ENCODE data around the gene MT1E.

Gene MT1E

GRCh38 chr16:56600398-56600999 lies 25.1 kb upstream of the MT1E start:
- Histone ChIP-seq H3K79me1 (replicated peaks; ENCODE audit: low read length, poor library complexity, severe bottlenecking) (peaks cover 4% of the 10 kb centered on the region), H2BK120ac (ENCODE audit: low read depth, low read length) (no peak overlapping the region), H2BK15ac (ENCODE audit: low read depth, poor library complexity, severe bottlenecking) (no peak overlapping the region), H4K8ac (ENCODE audit: low read length) (no peak overlapping the region), H3K27me3 (ENCODE audit: control insufficient read depth in 1 of 2, insufficient read depth in 1 of 2, low read length in 2 of 2) (peaks cover 0 to 3% of the 10 kb centered on the region in 2 experiments), H3K18ac (ENCODE audit: low read depth in 1 of 2, low read length in 2 of 2) (no peak overlapping the region), H3K4me1 (ENCODE audit: control insufficient read depth, insufficient read depth, low read depth, low read length) (peaks cover 2% of the 10 kb centered on the region), H3K27ac (ENCODE audit: low read length, poor library complexity, severe bottlenecking) (no peak overlapping the region), H3K4ac (ENCODE audit: low read depth in 1 of 2, low read length in 2 of 2) (no peak overlapping the region), H3K4me3 (ENCODE audit: insufficient read depth in 1 of 2, low read depth in 1 of 2, low read length in 2 of 2) (no peak overlapping the region), H2AFZ (ENCODE audit: low read depth, low read length) (no peak overlapping the region), H3K4me2 (ENCODE audit: low read length, poor library complexity, severe bottlenecking) (no peak overlapping the region), H3K9ac (ENCODE audit: low read length) (no peak overlapping the region), H2AK5ac (ENCODE audit: low read length, severe bottlenecking) (no peak overlapping the region), H3K9me3 (ENCODE audit: control insufficient read depth, low read length) (peaks cover 3% of the 10 kb centered on the region), H3K23ac (ENCODE audit: low read length in 2 of 2) (no peak overlapping the region), H3K14ac (ENCODE audit: low read length in 2 of 2) (no peak overlapping the region), H4K91ac (ENCODE audit: low read length) (no peak overlapping the region), H3K36me3 (ENCODE audit: control insufficient read depth in 1 of 2, insufficient read depth in 2 of 2, low read depth in 1 of 2, low read length in 2 of 2) (no peaks in the 10 kb centered on the region), H2BK5ac (ENCODE audit: low read depth, low read length, poor library complexity, severe bottlenecking) (no peak overlapping the region), H2BK12ac (ENCODE audit: low read length in 2 of 2) (no peak overlapping the region)
- peak; percentile 59 for DNase-seq
- WGBS, result 42% methylated on average over 8 of the region's 8 CpGs

DNA sequence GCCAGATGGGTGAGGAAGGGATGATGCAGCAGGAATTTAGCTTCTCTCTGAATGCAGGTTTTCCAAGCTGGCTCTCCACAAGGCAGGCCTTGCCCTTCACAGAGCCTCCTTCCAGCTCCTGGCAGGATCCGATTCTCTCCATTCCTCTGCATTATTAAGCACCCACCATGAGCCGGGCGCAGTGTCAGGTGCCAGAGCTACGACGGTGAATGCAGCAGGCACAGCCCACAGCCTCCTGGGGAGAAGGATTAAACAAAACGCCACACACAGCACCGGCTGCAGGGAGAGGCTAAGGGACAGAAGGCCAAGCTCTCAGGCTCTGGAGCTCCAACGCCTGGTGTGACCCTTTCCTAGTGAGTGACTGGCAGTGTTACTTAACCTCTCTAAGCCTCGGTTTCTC lies 24.3 kb upstream of the MT1E start:
- Histone ChIP-seq H3K4me3 (ENCODE audit: insufficient read depth in 1 of 2, low read depth in 1 of 2, low read length in 2 of 2) (no peak overlapping the region), H3K27ac (ENCODE audit: low read length, poor library complexity, severe bottlenecking) (no peak overlapping the region), H4K91ac (ENCODE audit: low read length) (no peak overlapping the region), H2BK12ac (ENCODE audit: low read length in 2 of 2) (no peak overlapping the region), H2AFZ (ENCODE audit: low read depth, low read length) (peak overlapping the region; percentile 46), H2BK15ac (ENCODE audit: low read depth, poor library complexity, severe bottlenecking) (no peak overlapping the region), H3K9ac (ENCODE audit: low read length) (no peak overlapping the region), H2BK5ac (ENCODE audit: low read depth, low read length, poor library complexity, severe bottlenecking) (no peak overlapping the region), H3K18ac (ENCODE audit: low read depth in 1 of 2, low read length in 2 of 2) (no peak overlapping the region), H3K23ac (ENCODE audit: low read length in 2 of 2) (peak overlapping the region in 1 of 2 experiments; percentile 67), H2BK120ac (ENCODE audit: low read depth, low read length) (no peak overlapping the region), H3K4me2 (ENCODE audit: low read length, poor library complexity, severe bottlenecking) (no peak overlapping the region), H3K27me3 (ENCODE audit: control insufficient read depth in 1 of 2, insufficient read depth in 1 of 2, low read length in 2 of 2) (peaks cover 0 to 3% of the 10 kb centered on the region in 2 experiments), H4K8ac (ENCODE audit: low read length) (no peak overlapping the region), H3K36me3 (ENCODE audit: control insufficient read depth in 1 of 2, insufficient read depth in 2 of 2, low read depth in 1 of 2, low read length in 2 of 2) (no peaks in the 10 kb centered on the region), H3K9me3 (ENCODE audit: control insufficient read depth, low read length) (peaks cover 3% of the 10 kb centered on the region), H2AK5ac (ENCODE audit: low read length, severe bottlenecking) (no peak overlapping the region), H3K14ac (ENCODE audit: low read length in 2 of 2) (no peak overlapping the region), H3K79me1 (replicated peaks; ENCODE audit: low read length, poor library complexity, severe bottlenecking) (peaks cover 4% of the 10 kb centered on the region), H3K4ac (ENCODE audit: low read depth in 1 of 2, low read length in 2 of 2) (no peak overlapping the region), H3K4me1 (ENCODE audit: control insufficient read depth, insufficient read depth, low read depth, low read length) (peaks cover 5% of the 10 kb centered on the region)
- no peak for DNase-seq
- WGBS, result 54% methylated on average over 9 of the region's 9 CpGs

- no peaks in the 10 kb centered on the region for H3K36me3 ChIP-seq (ENCODE audit: control insufficient read depth in 1 of 2, insufficient read depth in 2 of 2, low read depth in 1 of 2, low read length in 2 of 2)
- H2AFZ ChIP-seq (ENCODE audit: low read depth, low read length), result no peak overlapping the region
- H3K23ac ChIP-seq (ENCODE audit: low read length in 2 of 2), result no peak overlapping the region
- H2BK15ac ChIP-seq (ENCODE audit: low read depth, poor library complexity, severe bottlenecking), result no peak overlapping the region
- H3K27ac ChIP-seq (ENCODE audit: low read length, poor library complexity, severe bottlenecking), result no peak overlapping the region
- H3K4me2 ChIP-seq (ENCODE audit: low read length, poor library complexity, severe bottlenecking), result no peak overlapping the region
- no peak overlapping the region for H2BK120ac ChIP-seq (ENCODE audit: low read depth, low read length)
- H3K4me1 ChIP-seq (ENCODE audit: control insufficient read depth, insufficient read depth, low read depth, low read length), result peaks cover 20% of the 10 kb centered on the region
- no peak overlapping the region for H2AK5ac ChIP-seq (ENCODE audit: low read length, severe bottlenecking)
- peaks cover 4% of the 10 kb centered on the region for H3K79me1 ChIP-seq (replicated peaks; ENCODE audit: low read length, poor library complexity, severe bottlenecking)
- no peak overlapping the region for H3K4me3 ChIP-seq (ENCODE audit: insufficient read depth in 1 of 2, low read depth in 1 of 2, low read length in 2 of 2)
- H3K18ac ChIP-seq (ENCODE audit: low read depth in 1 of 2, low read length in 2 of 2), result no peak overlapping the region
- peak overlapping the region; percentile 13 for H3K9ac ChIP-seq (ENCODE audit: low read length)
- no peak overlapping the region for H2BK5ac ChIP-seq (ENCODE audit: low read depth, low read length, poor library complexity, severe bottlenecking)
- no peak overlapping the region for H3K14ac ChIP-seq (ENCODE audit: low read length in 2 of 2)
- no peaks in the 10 kb centered on the region for H3K27me3 ChIP-seq (ENCODE audit: control insufficient read depth in 1 of 2, insufficient read depth in 1 of 2, low read length in 2 of 2)
- DNase-seq, result peak; percentile 60
- no peaks in the 10 kb centered on the region for H3K9me3 ChIP-seq (ENCODE audit: control insufficient read depth, low read length)
- H3K4ac ChIP-seq (ENCODE audit: low read depth in 1 of 2, low read length in 2 of 2), result no peak overlapping the region
- no peak overlapping the region for H4K91ac ChIP-seq (ENCODE audit: low read length)
- H4K8ac ChIP-seq (ENCODE audit: low read length), result no peak overlapping the region
- 64% methylated on average over 4 of the region's 4 CpGs for WGBS
- H2BK12ac ChIP-seq (ENCODE audit: low read length in 2 of 2), result peak overlapping the region in 1 of 2 experiments; percentile 52
Observed at GRCh38 chr16:56603589-56603988, 22.0 kb upstream of the MT1E start.

GRCh38 chr16:56604966-56605365 lies 20.6 kb upstream of the MT1E start:
- H3K9me3 ChIP-seq (ENCODE audit: control insufficient read depth, low read length), result no peaks in the 10 kb centered on the region
- H2BK5ac ChIP-seq (ENCODE audit: low read depth, low read length, poor library complexity, severe bottlenecking), result no peak overlapping the region
- no peak for DNase-seq
- peak overlapping the region; percentile 66 for H2AK5ac ChIP-seq (ENCODE audit: low read length, severe bottlenecking)
- peaks cover 21% of the 10 kb centered on the region for H3K4me1 ChIP-seq (ENCODE audit: control insufficient read depth, insufficient read depth, low read depth, low read length)
- no peak overlapping the region for H2AFZ ChIP-seq (ENCODE audit: low read depth, low read length)
- H3K18ac ChIP-seq (ENCODE audit: low read depth in 1 of 2, low read length in 2 of 2), result peak overlapping the region in 1 of 2 experiments; percentile 67
- no peak overlapping the region for H3K23ac ChIP-seq (ENCODE audit: low read length in 2 of 2)
- no peak overlapping the region for H3K27ac ChIP-seq (ENCODE audit: low read length, poor library complexity, severe bottlenecking)
- peak overlapping the region; percentile 4 for H4K8ac ChIP-seq (ENCODE audit: low read length)
- H3K79me1 ChIP-seq (replicated peaks; ENCODE audit: low read length, poor library complexity, severe bottlenecking), result peaks cover 4% of the 10 kb centered on the region
- peak overlapping the region in 1 of 2 experiments; percentile 86 for H3K4ac ChIP-seq (ENCODE audit: low read depth in 1 of 2, low read length in 2 of 2)
- no peak overlapping the region for H3K14ac ChIP-seq (ENCODE audit: low read length in 2 of 2)
- peak overlapping the region; percentile 38 for H2BK120ac ChIP-seq (ENCODE audit: low read depth, low read length)
- no peak overlapping the region for H3K9ac ChIP-seq (ENCODE audit: low read length)
- WGBS, result 96% methylated on average over 4 of the region's 4 CpGs
- H3K4me3 ChIP-seq (ENCODE audit: insufficient read depth in 1 of 2, low read depth in 1 of 2, low read length in 2 of 2), result no peak overlapping the region
- H3K27me3 ChIP-seq (ENCODE audit: control insufficient read depth in 1 of 2, insufficient read depth in 1 of 2, low read length in 2 of 2), result no peaks in the 10 kb centered on the region
- no peak overlapping the region for H3K4me2 ChIP-seq (ENCODE audit: low read length, poor library complexity, severe bottlenecking)
- H2BK15ac ChIP-seq (ENCODE audit: low read depth, poor library complexity, severe bottlenecking), result peak overlapping the region; percentile 73
- no peaks in the 10 kb centered on the region for H3K36me3 ChIP-seq (ENCODE audit: control insufficient read depth in 1 of 2, insufficient read depth in 2 of 2, low read depth in 1 of 2, low read length in 2 of 2)
- H2BK12ac ChIP-seq (ENCODE audit: low read length in 2 of 2), result peak overlapping the region in 1 of 2 experiments; percentile 82
- H4K91ac ChIP-seq (ENCODE audit: low read length), result peak overlapping the region; percentile 80

Data from mesenchymal stem cell (in vitro differentiated cells and primary cell).